Muscle of leg (tissue), 11 donors: ENCODE data around the gene ADPRHL1. TPM values are rescaled to one million over a fixed set of nuclear protein-coding genes. Genes with fewer than 3 reads are reported as not detected.

Experiments used
- DNase-seq: peaks from one replicate; pipeline ENCODE4 v3.0.0; 2013
- H3K27ac ChIP-seq: one replicate; pipeline ENCODE4 v1.5.1; 2013; ENCODE audit warnings: mild to moderate bottlenecking, low read length, control low read depth
- H3K27me3 ChIP-seq: one replicate; pipeline ENCODE4 v1.6.1; 2013; ENCODE audit warnings: low read length; ENCODE audit not compliant: control insufficient read depth, insufficient read depth
- H3K36me3 ChIP-seq: one replicate; pipeline ENCODE4 v1.6.1; 2013; ENCODE audit warnings: low read length; ENCODE audit not compliant: control insufficient read depth, insufficient read depth
- H3K4me1 ChIP-seq: one replicate; pipeline ENCODE4 v1.6.1; 2013; ENCODE audit warnings: low read length; ENCODE audit not compliant: control insufficient read depth, insufficient read depth
- H3K4me3 ChIP-seq: one replicate; pipeline ENCODE4 v1.5.1; 2013; ENCODE audit warnings: low read length, control low read depth
- H3K9me3 ChIP-seq: replicated peaks from 2 replicates; pipeline ENCODE4 v1.6.1; 2013; ENCODE audit warnings: low read depth, low read length; ENCODE audit not compliant: control insufficient read depth
- WGBS: methylation state at CpG from one replicate; pipeline ENCODE4 v1.1.5; 2013; ENCODE audit warnings: missing lambda C conversion rate; ENCODE audit not compliant: insufficient coverage; 5-methylcytosine and 5-hydroxymethylcytosine counted together
- polyA plus RNA-seq, 8 donors: library from polyadenylated mRNA; unstranded; fragments of 120-200 nt; gene quantifications; one replicate each; pipeline versions ENCODE4 v1.2.1 to v1.2.3, GENCODE V29; 2013; ENCODE audit warnings: inconsistent platforms in 1 of 8, low replicate concordance in 1 of 8; ENCODE audit not compliant: insufficient read length in 8 of 8, insufficient read depth in 1 of 8
- total RNA-seq: library from RNA; stranded (reverse); fragments of 120-200 nt; gene quantifications from one replicate; pipeline ENCODE4 v1.2.4, GENCODE V29; 2013

ADPRHL1 gene
- total and polyA plus RNA-seq, 9 donors, result 150 to 282 (median 212) TPM

DNA sequence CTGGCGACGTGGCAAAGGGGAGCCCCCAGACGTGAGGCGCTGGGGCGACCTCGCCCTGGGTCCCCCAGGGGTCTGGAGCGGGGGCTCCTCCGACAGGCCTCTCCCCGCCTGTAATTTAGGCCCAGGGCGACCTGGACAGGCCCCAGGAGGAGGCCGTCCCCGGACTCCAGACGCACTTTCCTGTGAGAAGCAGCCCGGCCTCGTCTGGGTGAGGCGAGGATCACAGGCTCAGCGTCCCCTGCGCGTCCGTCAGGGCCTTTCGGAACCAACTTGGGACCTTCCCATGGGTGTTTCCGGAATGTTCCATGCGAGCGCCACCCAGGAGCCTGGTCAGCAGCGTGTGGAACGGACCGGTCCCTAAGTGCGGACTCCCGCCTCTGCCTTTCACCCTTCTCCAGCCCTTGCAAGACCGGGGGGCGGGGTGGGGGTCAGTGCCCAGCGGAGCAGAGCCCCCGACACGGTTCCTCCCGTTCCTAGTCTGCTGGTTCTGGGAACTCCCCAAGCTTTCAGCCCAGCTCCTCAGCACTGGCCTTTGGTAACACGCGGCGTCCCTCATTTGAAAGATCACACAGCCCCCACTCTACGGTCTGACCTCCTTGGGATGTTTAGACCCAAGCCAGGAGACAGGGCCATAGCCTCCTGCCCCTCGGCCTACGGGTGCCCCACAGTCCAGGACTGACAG, 88.2 kb downstream of the ADPRHL1 start:
- Histone ChIP-seq H3K36me3 (no peaks in the 10 kb centered on the region), H3K4me1 (peaks cover 12% of the 10 kb centered on the region), H3K27me3 (peaks cover 36% of the 10 kb centered on the region), H3K4me3 (peak overlapping the region; percentile 42), H3K27ac (no peak overlapping the region), H3K9me3 (no peaks in the 10 kb centered on the region)
- 64% methylated on average over 41 of the region's 41 CpGs for WGBS
- DNase-seq, result peak; percentile 60

DNA sequence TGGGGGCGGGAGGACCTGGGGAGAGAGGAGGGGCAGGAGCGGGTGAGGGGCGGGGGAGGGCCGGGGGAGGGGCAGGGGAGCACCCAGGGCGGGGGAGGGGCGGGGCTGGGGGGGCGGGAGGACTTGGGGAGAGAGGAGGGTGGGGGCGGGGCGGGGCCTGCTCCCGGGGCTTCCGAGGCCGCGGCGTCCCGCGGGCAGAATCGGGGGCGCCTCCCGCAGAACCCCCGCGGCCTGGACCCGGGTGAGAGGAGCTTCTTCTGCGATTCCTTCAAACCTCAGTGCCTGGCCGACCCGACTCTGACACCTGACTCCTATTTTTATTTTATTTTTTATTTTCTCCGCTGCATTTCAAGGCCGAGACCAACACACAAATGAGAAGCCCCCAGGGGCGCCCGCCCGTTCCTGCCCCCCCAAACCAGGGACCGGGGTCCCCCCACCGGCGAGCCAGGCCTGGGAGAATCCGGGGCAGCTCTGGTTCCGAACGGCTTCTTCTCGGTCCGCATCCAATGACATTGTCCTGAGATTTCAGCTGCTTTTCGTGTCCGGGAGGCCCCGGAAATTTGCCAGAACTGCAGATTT, 88.9 kb downstream of the ADPRHL1 start:
- Histone ChIP-seq H3K27ac (no peak overlapping the region), H3K36me3 (no peaks in the 10 kb centered on the region), H3K4me3 (peak overlapping the region; percentile 42), H3K27me3 (peaks cover 39% of the 10 kb centered on the region), H3K4me1 (peaks cover 12% of the 10 kb centered on the region), H3K9me3 (no peaks in the 10 kb centered on the region)
- DNase-seq, result peak; percentile 59
- 3% methylated on average over 30 of the region's 41 CpGs for WGBS

DNA sequence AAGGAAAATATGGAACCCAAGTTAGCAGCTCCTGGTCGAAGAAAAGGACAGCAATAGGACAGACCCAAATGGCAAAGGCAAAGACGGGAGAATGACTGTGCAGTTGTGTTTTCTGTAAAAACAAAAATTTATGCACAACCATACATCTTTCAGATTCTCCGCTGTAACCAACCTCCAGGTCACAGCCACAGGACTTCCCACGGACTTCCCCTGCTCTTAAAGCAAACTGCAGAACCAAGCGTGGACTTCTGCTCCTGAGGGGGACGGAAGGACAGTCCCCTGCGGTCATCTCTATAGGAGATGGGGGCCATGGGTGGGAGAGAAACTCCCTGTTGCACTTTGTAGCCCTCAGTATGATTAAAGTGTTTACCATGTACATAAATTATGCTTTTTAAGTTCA, 91.9 kb downstream of the ADPRHL1 start:
- peaks cover 12% of the 10 kb centered on the region for H3K4me1 ChIP-seq
- no peak overlapping the region for H3K27ac ChIP-seq
- no CpG with 5 or more reads among the region's 7 CpGs for WGBS
- no peak for DNase-seq
- H3K36me3 ChIP-seq, result no peaks in the 10 kb centered on the region
- no peak overlapping the region for H3K4me3 ChIP-seq
- H3K9me3 ChIP-seq, result no peaks in the 10 kb centered on the region
- peaks cover 39% of the 10 kb centered on the region for H3K27me3 ChIP-seq

DNA sequence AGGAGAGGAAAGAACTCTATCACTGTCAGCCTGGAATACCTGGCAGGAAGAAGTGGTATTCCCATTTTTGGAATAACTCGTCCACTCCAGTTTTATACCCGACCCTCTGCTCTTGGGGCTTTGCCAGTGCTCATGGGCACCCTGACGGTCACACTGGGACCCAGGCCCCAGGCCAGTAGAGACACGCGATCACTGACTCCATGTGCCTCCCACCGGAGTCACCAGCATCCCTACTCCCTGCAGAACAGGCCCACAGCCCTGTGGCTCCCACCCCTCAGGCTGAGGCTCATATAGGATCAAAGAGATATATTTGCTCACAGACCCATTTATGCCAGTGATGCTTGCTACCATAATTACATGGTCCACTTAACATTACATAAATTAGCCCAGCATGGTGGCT, 92.8 kb downstream of the ADPRHL1 start:
- H3K27me3 ChIP-seq, result peaks cover 32% of the 10 kb centered on the region
- no peak overlapping the region for H3K4me3 ChIP-seq
- 86% methylated on average over 6 of the region's 6 CpGs for WGBS
- H3K27ac ChIP-seq, result no peak overlapping the region
- peaks cover 12% of the 10 kb centered on the region for H3K4me1 ChIP-seq
- H3K36me3 ChIP-seq, result no peaks in the 10 kb centered on the region
- no peaks in the 10 kb centered on the region for H3K9me3 ChIP-seq
- no peak for DNase-seq

DNA sequence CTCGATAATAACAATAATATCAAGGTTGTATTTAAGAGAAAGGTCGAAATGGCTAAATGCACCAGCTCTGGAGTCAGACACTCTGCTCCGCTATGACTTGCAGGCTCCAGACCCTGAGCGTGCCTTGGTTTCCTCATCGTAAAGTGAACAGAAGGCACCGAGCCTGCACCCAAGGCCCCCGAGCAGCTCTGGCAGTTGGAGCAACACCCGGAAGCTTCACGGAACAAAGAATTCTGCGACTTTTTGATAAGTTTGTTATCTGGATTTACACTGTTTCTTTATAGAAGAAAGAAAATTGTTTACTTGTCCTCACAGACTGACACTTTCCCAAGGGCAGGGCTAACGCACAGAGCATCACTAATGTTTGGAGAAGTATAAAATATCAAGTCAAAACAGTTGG, 93.7 kb downstream of the ADPRHL1 start:
- Histone ChIP-seq H3K4me3 (no peak overlapping the region), H3K9me3 (no peaks in the 10 kb centered on the region), H3K36me3 (no peaks in the 10 kb centered on the region), H3K27me3 (peaks cover 32% of the 10 kb centered on the region), H3K4me1 (peaks cover 7% of the 10 kb centered on the region), H3K27ac (no peak overlapping the region)
- DNase-seq, result no peak
- 80% methylated on average over 5 of the region's 11 CpGs for WGBS

DNA sequence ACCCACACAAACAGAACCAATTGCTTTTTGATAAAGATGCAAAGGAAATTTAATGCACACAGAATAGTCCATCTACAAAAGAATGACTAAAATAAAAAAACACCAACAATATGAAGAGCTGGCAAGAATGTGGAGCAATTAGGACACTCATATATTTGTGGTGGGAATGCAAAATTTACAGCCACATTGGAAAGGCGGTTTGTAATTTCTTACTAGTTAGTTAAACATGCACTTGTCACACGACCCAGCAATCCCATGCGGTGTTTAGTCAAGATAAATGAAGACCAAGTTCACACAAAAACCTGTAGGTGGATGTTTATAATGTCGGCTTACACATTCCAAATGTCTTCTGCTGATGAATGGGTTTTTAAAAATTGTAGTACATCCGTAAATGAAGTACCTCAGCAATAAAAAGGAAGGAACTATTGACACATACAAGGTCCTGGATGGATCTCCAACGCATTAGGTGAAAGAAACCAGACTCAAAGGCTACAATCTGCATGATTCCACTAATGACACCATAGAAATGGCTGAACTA, 94.6 kb downstream of the ADPRHL1 start:
- no peak overlapping the region for H3K4me3 ChIP-seq
- H3K9me3 ChIP-seq, result no peaks in the 10 kb centered on the region
- H3K27me3 ChIP-seq, result peaks cover 31% of the 10 kb centered on the region
- DNase-seq, result no peak
- H3K4me1 ChIP-seq, result peaks cover 4% of the 10 kb centered on the region
- WGBS, result 80% methylated on average over 1 of the region's 6 CpGs
- no peak overlapping the region for H3K27ac ChIP-seq
- no peaks in the 10 kb centered on the region for H3K36me3 ChIP-seq

DNA sequence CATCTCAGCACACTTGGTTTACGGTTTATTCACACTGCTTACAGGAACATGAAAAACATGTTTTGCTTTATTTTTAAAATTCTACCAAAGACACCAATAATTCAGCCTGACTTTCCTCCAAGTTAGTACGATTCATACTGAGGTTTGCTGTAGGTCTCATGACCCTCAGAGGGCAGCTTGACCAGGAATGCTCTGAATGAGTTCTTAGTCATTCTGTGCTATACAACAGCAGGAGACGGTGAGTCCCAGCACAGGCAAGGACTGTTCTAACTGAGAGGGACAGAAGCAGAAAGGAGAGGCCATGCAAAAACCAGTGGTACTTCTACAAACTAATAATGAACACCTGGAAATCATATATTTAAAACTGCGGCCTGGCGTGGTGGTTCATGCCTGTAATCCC, 95.8 kb downstream of the ADPRHL1 start:
- Histone ChIP-seq H3K36me3 (no peaks in the 10 kb centered on the region), H3K27me3 (peaks cover 20% of the 10 kb centered on the region), H3K27ac (no peak overlapping the region), H3K4me1 (no peaks in the 10 kb centered on the region), H3K4me3 (no peak overlapping the region), H3K9me3 (no peaks in the 10 kb centered on the region)
- no peak for DNase-seq
- no CpG with 5 or more reads among the region's 5 CpGs for WGBS

DNA sequence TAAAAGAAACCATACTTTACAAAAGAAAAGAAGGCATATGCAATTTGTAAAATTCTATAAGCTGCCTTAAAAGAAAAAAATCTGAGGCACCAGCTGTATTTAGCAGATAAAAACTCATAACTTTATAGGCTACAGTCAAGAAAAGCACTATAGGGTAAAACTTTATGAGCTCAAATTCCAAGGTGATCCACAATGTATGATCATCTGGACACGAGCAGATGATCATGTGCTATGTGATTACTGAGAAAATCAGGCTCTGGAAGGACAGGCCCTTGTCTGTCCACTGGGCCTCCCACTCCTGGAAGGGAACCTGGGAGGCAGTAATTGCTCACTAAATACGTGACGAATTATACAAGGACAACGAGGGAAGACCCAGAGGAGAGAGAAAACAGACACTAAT, 96.7 kb downstream of the ADPRHL1 start:
- Histone ChIP-seq H3K27ac (no peak overlapping the region), H3K9me3 (no peaks in the 10 kb centered on the region), H3K4me3 (no peak overlapping the region), H3K36me3 (no peaks in the 10 kb centered on the region), H3K4me1 (no peaks in the 10 kb centered on the region), H3K27me3 (peaks cover 13% of the 10 kb centered on the region)
- no peak for DNase-seq
- WGBS, result 70% methylated on average over 4 of the region's 4 CpGs

DNA sequence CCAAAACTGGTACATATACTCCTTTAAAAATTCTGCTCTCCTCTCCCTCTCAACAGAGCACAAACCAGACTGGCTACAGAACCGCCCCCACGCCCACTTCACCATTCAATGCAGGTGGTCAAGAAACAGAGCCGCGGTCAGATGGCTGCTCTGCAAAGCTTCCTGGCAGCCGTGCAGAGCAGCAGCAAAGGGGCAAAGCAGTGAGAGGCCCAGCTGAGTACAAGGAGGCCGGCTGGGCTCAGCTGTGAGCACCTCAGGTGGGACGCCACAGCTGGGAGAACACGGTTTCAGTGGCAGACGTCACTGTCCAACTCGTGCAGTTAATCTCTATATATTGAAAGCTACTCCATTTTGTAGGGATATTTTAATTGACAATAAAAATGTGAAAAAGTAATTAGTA, 97.7 kb downstream of the ADPRHL1 start:
- H3K4me3 ChIP-seq, result no peak overlapping the region
- no peak overlapping the region for H3K27ac ChIP-seq
- 67% methylated on average over 6 of the region's 10 CpGs for WGBS
- no peaks in the 10 kb centered on the region for H3K9me3 ChIP-seq
- H3K36me3 ChIP-seq, result no peaks in the 10 kb centered on the region
- H3K4me1 ChIP-seq, result no peaks in the 10 kb centered on the region
- H3K27me3 ChIP-seq, result peaks cover 6% of the 10 kb centered on the region
- DNase-seq, result no peak

DNA sequence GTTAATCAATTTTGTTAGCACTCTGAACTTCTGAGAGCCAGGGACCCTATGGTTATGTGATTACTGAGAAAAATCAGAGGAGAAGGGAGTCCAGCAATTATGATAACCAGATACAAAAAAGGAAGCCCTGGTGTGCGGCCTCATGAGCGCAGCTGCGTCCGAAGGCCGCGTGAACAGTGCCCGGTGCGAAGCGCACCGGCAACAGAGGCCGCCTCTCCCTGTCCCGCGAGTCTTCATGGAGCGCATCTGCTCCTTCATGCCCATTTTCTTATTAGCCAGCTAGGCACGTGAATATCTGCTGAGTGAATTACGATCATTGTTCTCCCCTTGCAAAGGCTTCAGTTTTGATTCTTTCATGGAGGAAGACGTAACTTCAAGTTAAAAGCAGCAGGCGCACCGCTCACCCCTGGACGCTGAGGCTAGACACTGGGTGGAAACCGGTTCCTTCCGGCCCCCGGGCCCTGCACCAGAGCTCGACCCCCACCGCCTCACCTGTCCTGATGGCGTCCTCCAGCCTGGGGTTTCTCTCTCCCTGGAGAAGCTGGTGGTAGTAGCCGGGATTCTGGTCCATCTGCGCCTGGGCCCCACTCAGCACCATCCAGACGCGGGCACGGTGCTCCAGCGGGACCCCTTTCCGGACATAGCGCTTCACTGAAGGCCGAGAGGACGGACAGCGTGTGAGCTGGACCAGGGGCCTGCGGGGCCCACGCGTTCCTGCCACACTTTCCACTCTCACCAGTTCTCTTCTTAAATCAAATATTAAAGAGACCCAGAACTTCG, 98.3 kb downstream of the ADPRHL1 start:
- H3K27me3 ChIP-seq, result peaks cover 4% of the 10 kb centered on the region
- DNase-seq, result no peak
- H3K9me3 ChIP-seq, result no peaks in the 10 kb centered on the region
- no peaks in the 10 kb centered on the region for H3K4me1 ChIP-seq
- WGBS, result 92% methylated on average over 41 of the region's 41 CpGs
- H3K36me3 ChIP-seq, result no peaks in the 10 kb centered on the region
- no peak overlapping the region for H3K4me3 ChIP-seq
- H3K27ac ChIP-seq, result no peak overlapping the region
